Thymus (tissue), 11 donors: Measurements from ENCODE around the gene MAP2K5. TPM values are rescaled to one million over a fixed set of nuclear protein-coding genes. Genes with fewer than 3 reads are reported as not detected.
A peak's percentile ranks its signal among the peaks of the same experiment; 100 is the strongest.

Experiments
- DNase-seq, 9 donors: peaks; one replicate each; pipeline ENCODE4 v3.0.0-alpha.2; 2013; ENCODE audit warnings: low spot score in 9 of 9, low read depth in 6 of 9, missing footprints in 1 of 9
- H3K27ac ChIP-seq, 2 donors: one replicate each; pipeline ENCODE4 v1.5.1; 2013; ENCODE audit warnings: control low read depth in 1 of 2, low read depth in 1 of 2, low read length in 1 of 2, mild to moderate bottlenecking in 1 of 2, moderate library complexity in 1 of 2
- H3K27me3 ChIP-seq, 2 donors: one replicate each; pipeline ENCODE4 v1.5.1; 2013; ENCODE audit warnings: low read length in 1 of 2; ENCODE audit not compliant: control insufficient read depth in 2 of 2, insufficient read depth in 1 of 2
- H3K36me3 ChIP-seq, 2 donors: one replicate each; pipeline ENCODE4 v1.5.1; 2013; ENCODE audit warnings: low read length in 1 of 2, mild to moderate bottlenecking in 1 of 2, moderate library complexity in 1 of 2; ENCODE audit not compliant: control insufficient read depth in 2 of 2, insufficient read depth in 2 of 2
- H3K4me1 ChIP-seq, 2 donors: one replicate each; pipeline ENCODE4 v1.5.1; 2013; ENCODE audit warnings: low read length in 2 of 2; ENCODE audit not compliant: control insufficient read depth in 2 of 2, insufficient read depth in 2 of 2
- H3K4me3 ChIP-seq, 2 donors: one replicate each; pipeline ENCODE4 v1.5.1; 2013; ENCODE audit warnings: low read length in 2 of 2, control low read depth in 1 of 2, mild to moderate bottlenecking in 1 of 2
- H3K9me3 ChIP-seq, 2 donors: one replicate each; pipeline ENCODE4 v1.5.1; 2013; ENCODE audit warnings: low read length in 1 of 2, mild to moderate bottlenecking in 1 of 2; ENCODE audit not compliant: control insufficient read depth in 2 of 2, insufficient read depth in 1 of 2
- WGBS: extraction: QIAGEN DNeasy Blood & Tissue Kit; methylation state at CpG from one replicate; pipeline ENCODE4 v1.1.7; 2013; 5-methylcytosine and 5-hydroxymethylcytosine counted together
- polyA plus RNA-seq: library from polyadenylated mRNA; stranded (reverse); fragments of 200-250 nt; gene quantifications from one replicate; pipeline ENCODE4 v1.2.3, GENCODE V29; 2013
- total RNA-seq: library from RNA; stranded (reverse); fragments of 120-200 nt; gene quantifications from one replicate; pipeline ENCODE4 v1.2.4, GENCODE V29; 2013
- donor health status: healthy.

MAP2K5 gene
- total and polyA plus RNA-seq, 2 donors = 9.4 to 16.3 TPM

- H3K36me3 ChIP-seq = no peaks in the 10 kb centered on the region
- no peaks in the 10 kb centered on the region for H3K9me3 ChIP-seq
- no peaks in the 10 kb centered on the region for H3K27me3 ChIP-seq
- peak overlapping the region; percentile 62 to 77 for H3K4me3 ChIP-seq
- H3K4me1 ChIP-seq = peaks cover 7 to 8% of the 10 kb centered on the region in 2 donors
- WGBS = 22% methylated on average over 24 of the region's 24 CpGs
- no peak for DNase-seq
- H3K27ac ChIP-seq = peak overlapping the region; percentile 61 to 86
These were observed 22.0 kb upstream of the MAP2K5 start for GRCh38 chr15:67520321-67521028.

GRCh38 chr15:67521029-67521782, 21.3 kb upstream of the MAP2K5 start, which contains the start of gene C15orf61:
TSS of gene C15orf61 (plus strand) at chr15:67521131. CDS start at chr15:67521249, 118 bp downstream.
- no peaks in the 10 kb centered on the region for H3K9me3 ChIP-seq
- no peaks in the 10 kb centered on the region for H3K36me3 ChIP-seq
- DNase-seq = peak in 8 of 9 donors; percentile 50 to 87 (median 72)
- WGBS = under 1% methylated on average over 94 of the region's 94 CpGs
- no peaks in the 10 kb centered on the region for H3K27me3 ChIP-seq
- H3K4me1 ChIP-seq = peaks cover 7 to 8% of the 10 kb centered on the region in 2 donors
- H3K27ac ChIP-seq = peak within 1 kb of the TSS; percentile 85 to 86
- H3K4me3 ChIP-seq = peak within 1 kb of the TSS; percentile 77 to 89

- no peaks in the 10 kb centered on the region for H3K9me3 ChIP-seq
- no peaks in the 10 kb centered on the region for H3K27me3 ChIP-seq
- H3K4me3 ChIP-seq = peak overlapping the region; percentile 77 to 89
- no peaks in the 10 kb centered on the region for H3K36me3 ChIP-seq
- no peak for DNase-seq
- peak overlapping the region; percentile 85 to 86 for H3K27ac ChIP-seq
- 7% methylated on average over 23 of the region's 23 CpGs for WGBS
- peaks cover 7 to 8% of the 10 kb centered on the region in 2 donors for H3K4me1 ChIP-seq
These were observed 20.5 kb upstream of the MAP2K5 start for GRCh38 chr15:67521783-67522568.

GRCh38 chr15:67523330-67523729, 19.2 kb upstream of the MAP2K5 start:
- Histone ChIP-seq H3K36me3 (peaks cover 0 to 4% of the 10 kb centered on the region in 2 donors), H3K4me1 (peaks cover 7 to 8% of the 10 kb centered on the region in 2 donors), H3K9me3 (no peaks in the 10 kb centered on the region), H3K4me3 (no peak overlapping the region), H3K27me3 (no peaks in the 10 kb centered on the region), H3K27ac (no peak overlapping the region)
- 95% methylated on average over 1 of the region's 1 CpG for WGBS
- no peak for DNase-seq

GRCh38 chr15:67524235-67524634, 18.3 kb upstream of the MAP2K5 start:
- Histone ChIP-seq H3K36me3 (peaks cover 0 to 4% of the 10 kb centered on the region in 2 donors), H3K4me3 (no peak overlapping the region), H3K9me3 (no peaks in the 10 kb centered on the region), H3K27ac (no peak overlapping the region), H3K27me3 (no peaks in the 10 kb centered on the region), H3K4me1 (peaks cover 7 to 8% of the 10 kb centered on the region in 2 donors)
- no peak for DNase-seq

GRCh38 chr15:67528513-67528912, 14.0 kb upstream of the MAP2K5 start:
- Histone ChIP-seq H3K27me3 (no peaks in the 10 kb centered on the region), H3K9me3 (no peaks in the 10 kb centered on the region), H3K4me1 (no peaks in the 10 kb centered on the region), H3K27ac (no peak overlapping the region), H3K36me3 (peaks cover 0 to 4% of the 10 kb centered on the region in 2 donors), H3K4me3 (no peak overlapping the region)
- WGBS = 97% methylated on average over 3 of the region's 3 CpGs
- no peak for DNase-seq

- Histone ChIP-seq H3K36me3 (peaks cover 0 to 4% of the 10 kb centered on the region in 2 donors), H3K9me3 (no peaks in the 10 kb centered on the region), H3K27me3 (no peaks in the 10 kb centered on the region), H3K4me3 (no peak overlapping the region), H3K27ac (no peak overlapping the region), H3K4me1 (peaks cover 0 to 3% of the 10 kb centered on the region in 2 donors)
- 98% methylated on average over 3 of the region's 3 CpGs for whole genome bisulfite sequencing
- no peak for DNase-seq
These were observed 11.1 kb upstream of the MAP2K5 start for GRCh38 chr15:67531379-67531914.

- Histone ChIP-seq H3K36me3 (no peaks in the 10 kb centered on the region), H3K27ac (no peak overlapping the region), H3K4me1 (peaks cover 0 to 3% of the 10 kb centered on the region in 2 donors), H3K4me3 (no peak overlapping the region), H3K27me3 (no peaks in the 10 kb centered on the region), H3K9me3 (no peaks in the 10 kb centered on the region)
- 95% methylated on average over 1 of the region's 1 CpG for WGBS
- DNase-seq = no peak
These were observed 8.6 kb upstream of the MAP2K5 start for GRCh38 chr15:67533873-67534272.
